Muscle of leg (tissue), 11 donors: ENCODE measurements around the gene DGKQ. TPM values are rescaled to one million over a fixed set of nuclear protein-coding genes. Genes with fewer than 3 reads are reported as not detected.
A peak's percentile ranks its signal among the peaks of the same experiment; 100 is the strongest.

Source experiments
- DNase-seq: peaks from one replicate; pipeline ENCODE4 v3.0.0; 2013
- H3K27ac ChIP-seq: one replicate; pipeline ENCODE4 v1.5.1; 2013; ENCODE audit warnings: mild to moderate bottlenecking, low read length, control low read depth
- H3K27me3 ChIP-seq: one replicate; pipeline ENCODE4 v1.6.1; 2013; ENCODE audit warnings: low read length; ENCODE audit not compliant: control insufficient read depth, insufficient read depth
- H3K36me3 ChIP-seq: one replicate; pipeline ENCODE4 v1.6.1; 2013; ENCODE audit warnings: low read length; ENCODE audit not compliant: control insufficient read depth, insufficient read depth
- H3K4me1 ChIP-seq: one replicate; pipeline ENCODE4 v1.6.1; 2013; ENCODE audit warnings: low read length; ENCODE audit not compliant: control insufficient read depth, insufficient read depth
- H3K4me3 ChIP-seq: one replicate; pipeline ENCODE4 v1.5.1; 2013; ENCODE audit warnings: low read length, control low read depth
- H3K9me3 ChIP-seq: replicated peaks from 2 replicates; pipeline ENCODE4 v1.6.1; 2013; ENCODE audit warnings: low read depth, low read length; ENCODE audit not compliant: control insufficient read depth
- WGBS: methylation state at CpG from one replicate; pipeline ENCODE4 v1.1.5; 2013; ENCODE audit warnings: missing lambda C conversion rate; ENCODE audit not compliant: insufficient coverage; 5-methylcytosine and 5-hydroxymethylcytosine counted together
- polyA plus RNA-seq, 8 donors: library from polyadenylated mRNA; unstranded; fragments of 120-200 nt; gene quantifications; one replicate each; pipeline versions ENCODE4 v1.2.1 to v1.2.3, GENCODE V29; 2013; ENCODE audit warnings: inconsistent platforms in 1 of 8, low replicate concordance in 1 of 8; ENCODE audit not compliant: insufficient read length in 8 of 8, insufficient read depth in 1 of 8
- total RNA-seq: library from RNA; stranded (reverse); fragments of 120-200 nt; gene quantifications from one replicate; pipeline ENCODE4 v1.2.4, GENCODE V29; 2013

The DGKQ gene
- total and polyA plus RNA-seq, 9 donors, result 3.9 to 7.8 (median 4.7) TPM

DNA sequence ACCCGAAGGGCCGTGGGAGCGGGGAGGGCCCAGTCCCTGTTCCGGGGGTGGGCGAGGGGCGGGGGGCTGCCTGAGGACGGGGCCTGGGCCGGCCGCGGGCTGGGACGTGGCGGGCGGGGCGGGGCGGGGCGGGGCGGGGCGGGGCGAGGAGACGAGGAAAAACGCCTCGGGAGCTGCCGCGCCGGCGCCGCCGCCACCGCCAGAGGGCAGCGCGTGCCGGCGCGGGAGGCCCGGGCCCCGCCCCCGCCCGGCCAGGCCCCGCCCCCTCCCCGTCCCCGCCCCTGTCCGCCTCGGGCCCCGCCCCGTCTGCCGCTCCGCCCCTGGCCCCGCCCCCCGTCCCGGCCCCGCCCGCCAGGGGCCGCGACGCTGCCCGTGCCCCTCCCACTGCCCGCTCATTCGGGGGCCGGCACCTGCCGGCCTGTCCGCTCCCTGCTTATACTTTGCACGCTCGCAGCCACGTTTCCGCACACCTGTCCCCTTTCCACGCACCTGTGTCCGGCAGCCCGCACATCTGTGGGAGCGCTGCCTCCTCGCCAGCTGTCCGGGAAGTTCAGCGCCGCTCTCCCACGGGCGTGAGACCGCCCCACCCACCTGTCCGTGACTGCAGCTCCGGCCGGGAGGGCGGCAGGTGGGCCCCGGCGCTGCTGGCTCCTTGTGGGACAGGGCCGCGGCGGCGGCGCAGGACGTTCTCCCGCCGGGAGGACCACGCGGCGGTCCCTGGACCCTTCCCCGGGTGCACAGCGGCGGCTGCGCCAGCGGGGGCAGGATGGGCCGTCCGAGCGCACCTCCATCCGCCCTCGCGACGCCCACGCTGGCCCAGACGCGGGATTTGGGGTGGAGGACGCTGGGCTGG lies 36.4 kb upstream of the DGKQ start:
- Histone ChIP-seq H3K4me1 (peaks cover 46% of the 10 kb centered on the region), H3K36me3 (peaks cover 13% of the 10 kb centered on the region), H3K4me3 (peak overlapping the region; percentile 60), H3K9me3 (no peaks in the 10 kb centered on the region), H3K27me3 (peaks cover 41% of the 10 kb centered on the region), H3K27ac (peak overlapping the region; percentile 75)
- under 1% methylated on average over 102 of the region's 109 CpGs for WGBS
- peak; percentile 82 for DNase-seq

GRCh38 chr4:1008840-1009541 lies 35.6 kb upstream of the DGKQ start:
- DNase-seq, result peak; percentile 55

GRCh38 chr4:1006856-1007255 lies 33.5 kb upstream of the DGKQ start:
- DNase-seq, result no peak

More at GRCh38 chr4:1008840-1009541, 35.6 kb upstream of the DGKQ start:
- peak overlapping the region; percentile 60 for H3K4me3 ChIP-seq
- H3K4me1 ChIP-seq, result peaks cover 39% of the 10 kb centered on the region
- peaks cover 49% of the 10 kb centered on the region for H3K27me3 ChIP-seq
- H3K36me3 ChIP-seq, result peaks cover 13% of the 10 kb centered on the region
- H3K27ac ChIP-seq, result peak overlapping the region; percentile 20
- WGBS, result 2% methylated on average over 31 of the region's 36 CpGs
- no peaks in the 10 kb centered on the region for H3K9me3 ChIP-seq

DNA sequence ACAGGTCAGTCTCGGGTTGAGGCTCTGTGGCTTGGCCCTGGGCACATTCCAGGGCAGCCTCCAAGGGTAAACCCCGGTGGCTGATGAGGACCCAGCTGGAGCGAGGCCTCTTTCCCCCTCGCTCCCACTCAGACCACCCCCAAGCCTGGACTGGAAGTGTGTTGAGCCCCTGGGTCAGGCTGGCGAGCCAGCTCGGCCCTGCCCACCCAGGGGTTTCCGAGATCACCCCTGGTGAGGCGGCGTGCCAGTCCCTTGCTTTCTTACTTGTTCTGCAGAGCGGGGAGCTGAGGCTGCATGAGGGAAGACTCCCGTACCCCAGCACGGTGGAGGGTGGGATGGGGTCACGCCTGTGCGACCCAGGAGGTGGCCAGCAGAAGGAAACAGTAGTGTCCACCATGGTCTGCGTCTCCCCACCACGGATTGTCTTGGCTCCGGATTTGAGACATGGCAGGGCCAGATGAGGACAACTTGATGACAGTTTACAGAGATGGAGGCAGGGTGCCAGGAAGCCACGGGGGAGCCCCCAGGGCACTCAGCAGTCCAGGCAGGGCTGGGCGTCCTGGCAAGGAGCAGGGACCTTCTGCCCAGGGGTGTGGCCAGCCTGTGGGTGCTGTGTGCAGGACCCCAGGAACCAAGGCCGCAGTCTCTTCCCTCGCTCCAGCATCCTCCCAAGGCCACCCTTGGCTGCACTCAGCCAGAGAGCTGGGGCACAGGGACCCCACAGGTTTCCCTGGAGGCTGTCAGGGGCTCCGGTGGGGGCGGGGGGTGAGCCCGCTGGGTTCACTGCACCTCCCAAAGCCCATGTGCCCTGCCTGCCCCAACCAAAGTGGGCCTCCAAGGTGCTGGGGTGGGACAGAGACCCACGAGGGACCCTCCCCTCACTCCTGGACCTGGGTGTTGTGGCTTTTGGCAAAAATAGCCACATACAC lies 31.5 kb upstream of the DGKQ start:
- peaks cover 82% of the 10 kb centered on the region for H3K27me3 ChIP-seq
- DNase-seq, result no peak

More at GRCh38 chr4:1006856-1007255, 33.5 kb upstream of the DGKQ start:
- H3K27me3 ChIP-seq, result peaks cover 66% of the 10 kb centered on the region
- no peaks in the 10 kb centered on the region for H3K36me3 ChIP-seq
- H3K4me3 ChIP-seq, result no peak overlapping the region
- H3K9me3 ChIP-seq, result no peaks in the 10 kb centered on the region
- H3K27ac ChIP-seq, result no peak overlapping the region
- peaks cover 29% of the 10 kb centered on the region for H3K4me1 ChIP-seq
- 85% methylated on average over 3 of the region's 5 CpGs for WGBS

GRCh38 chr4:1004071-1004418 lies 30.7 kb upstream of the DGKQ start:
- WGBS, result 80% methylated on average over 13 of the region's 13 CpGs
- no peak overlapping the region for H3K27ac ChIP-seq

More for the DNA sequence above, 31.5 kb upstream of the DGKQ start:
- 77% methylated on average over 18 of the region's 25 CpGs for WGBS
- H3K4me3 ChIP-seq, result no peak overlapping the region
- H3K27ac ChIP-seq, result no peak overlapping the region
- no peaks in the 10 kb centered on the region for H3K9me3 ChIP-seq
- H3K4me1 ChIP-seq, result peaks cover 16% of the 10 kb centered on the region
- H3K36me3 ChIP-seq, result no peaks in the 10 kb centered on the region

GRCh38 chr4:1003271-1004070 lies 30.1 kb upstream of the DGKQ start:
- H3K27ac ChIP-seq, result no peak overlapping the region
- H3K9me3 ChIP-seq, result no peaks in the 10 kb centered on the region
- H3K27me3 ChIP-seq, result peaks cover 85% of the 10 kb centered on the region
- H3K4me1 ChIP-seq, result peaks cover 8% of the 10 kb centered on the region
- no peaks in the 10 kb centered on the region for H3K36me3 ChIP-seq
- H3K4me3 ChIP-seq, result no peak overlapping the region
- no peak for DNase-seq
- WGBS, result 22% methylated on average over 50 of the region's 63 CpGs

More at GRCh38 chr4:1004071-1004418, 30.7 kb upstream of the DGKQ start:
- Histone ChIP-seq H3K4me1 (peaks cover 14% of the 10 kb centered on the region), H3K36me3 (no peaks in the 10 kb centered on the region), H3K9me3 (no peaks in the 10 kb centered on the region), H3K4me3 (no peak overlapping the region), H3K27me3 (peaks cover 86% of the 10 kb centered on the region)
- DNase-seq, result no peak

DNA sequence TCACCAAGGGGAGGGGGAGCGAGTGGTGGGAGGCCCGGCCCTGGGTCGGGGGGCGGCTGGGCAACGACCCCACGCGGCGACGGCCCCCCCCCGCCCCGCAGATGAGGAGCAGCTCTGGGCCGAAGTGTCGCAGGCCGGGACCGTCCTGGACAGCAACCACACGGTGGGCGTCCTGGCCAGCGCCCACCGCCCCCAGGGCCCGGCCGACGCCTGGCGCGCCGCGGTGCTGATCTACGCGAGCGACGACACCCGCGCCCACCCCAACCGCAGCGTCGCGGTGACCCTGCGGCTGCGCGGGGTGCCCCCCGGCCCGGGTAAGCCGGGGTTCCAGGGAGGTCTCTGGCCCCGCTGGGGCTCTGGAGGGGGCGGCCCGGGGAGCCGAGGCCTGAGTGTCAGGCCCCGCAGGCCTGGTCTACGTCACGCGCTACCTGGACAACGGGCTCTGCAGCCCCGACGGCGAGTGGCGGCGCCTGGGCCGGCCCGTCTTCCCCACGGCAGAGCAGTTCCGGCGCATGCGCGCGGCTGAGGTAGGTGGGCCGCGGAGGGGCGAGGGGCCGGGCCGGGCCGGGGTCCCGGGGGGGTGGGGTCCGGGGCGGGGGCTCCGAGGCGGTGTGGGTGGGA lies 29.4 kb upstream of the DGKQ start:
- Histone ChIP-seq H3K9me3 (no peaks in the 10 kb centered on the region), H3K27me3 (peaks cover 86% of the 10 kb centered on the region), H3K36me3 (no peaks in the 10 kb centered on the region), H3K4me1 (peaks cover 12% of the 10 kb centered on the region), H3K4me3 (no peak overlapping the region), H3K27ac (no peak overlapping the region)
- 2% methylated on average over 50 of the region's 75 CpGs for WGBS
- no peak for DNase-seq

- no peaks in the 10 kb centered on the region for H3K36me3 ChIP-seq
- H3K4me3 ChIP-seq, result no peak overlapping the region
- DNase-seq, result peak; percentile 35
- peaks cover 84% of the 10 kb centered on the region for H3K27me3 ChIP-seq
- no peak overlapping the region for H3K27ac ChIP-seq
- H3K9me3 ChIP-seq, result no peaks in the 10 kb centered on the region
- peaks cover 15% of the 10 kb centered on the region for H3K4me1 ChIP-seq
- 1% methylated on average over 49 of the region's 54 CpGs for WGBS
These were observed 28.8 kb upstream of the DGKQ start for GRCh38 chr4:1002131-1002630.
